DOHH2 (cell line): Measurements from ENCODE around the gene PRKAR1B.

Experiments
- H3F3A ChIP-seq: fragments of 200-600 bp; sonication (generic), shearing (Covaris generic); 2 replicates; pipeline ENCODE4 v1.6.0; 2016; ENCODE audit warnings: antibody characterized with exemption, mild to moderate bottlenecking; ENCODE audit not compliant: control insufficient read depth, insufficient read depth
- H3K27ac ChIP-seq: fragments of 200-600 bp; sonication (generic); 2 replicates; pipeline ENCODE4 v1.5.1; 2014; ENCODE audit warnings: low read depth, mild to moderate bottlenecking, low read length, moderate library complexity
- H3K27me3 ChIP-seq: fragments of 200-600 bp; sonication (generic); 2 replicates; pipeline ENCODE4 v1.6.1; 2014; ENCODE audit warnings: mild to moderate bottlenecking, low read length, mixed read lengths; ENCODE audit not compliant: control insufficient read depth
- H3K36me3 ChIP-seq: fragments of 200-600 bp; sonication (generic); 2 replicates; pipeline ENCODE4 v1.6.1; 2014; ENCODE audit warnings: mild to moderate bottlenecking, low read length, moderate library complexity, mixed read lengths; ENCODE audit not compliant: control insufficient read depth
- H3K4me1 ChIP-seq: fragments of 200-600 bp; sonication (generic); 2 replicates; pipeline ENCODE4 v1.6.1; 2014; ENCODE audit warnings: mild to moderate bottlenecking, low read length, mixed read lengths; ENCODE audit not compliant: control insufficient read depth
- H3K4me2 ChIP-seq: fragments of 200-600 bp; sonication (generic); 2 replicates; pipeline ENCODE4 v1.6.0; 2014; ENCODE audit warnings: mild to moderate bottlenecking, low read length, moderate library complexity
- H3K4me3 ChIP-seq: fragments of 200-600 bp; sonication (generic); 2 replicates; pipeline ENCODE4 v1.5.1; 2014; ENCODE audit warnings: mild to moderate bottlenecking, low read length, mixed read lengths
- H3K79me2 ChIP-seq: fragments of 200-600 bp; sonication (generic); 2 replicates; pipeline ENCODE4 v1.6.1; 2014; ENCODE audit warnings: mild to moderate bottlenecking, low read length, mixed read lengths; ENCODE audit not compliant: control insufficient read depth
- H3K9me2 ChIP-seq: fragments of 200-600 bp; sonication (generic); replicated peaks from 2 replicates; pipeline ENCODE4 v1.6.1; 2014; ENCODE audit warnings: mild to moderate bottlenecking, low read length, mixed read lengths; ENCODE audit not compliant: control insufficient read depth
- H3K9me3 ChIP-seq: fragments of 200-600 bp; sonication (generic); 2 replicates; pipeline ENCODE4 v1.6.1; 2014; ENCODE audit warnings: antibody characterized with exemption, low read length, mixed read lengths; ENCODE audit not compliant: control insufficient read depth, insufficient read depth
- H4K20me1 ChIP-seq: fragments of 200-600 bp; sonication (generic); 2 replicates; pipeline ENCODE4 v1.6.0; 2014; ENCODE audit warnings: low read depth, mild to moderate bottlenecking, antibody characterized with exemption, low read length, moderate library complexity; ENCODE audit not compliant: control insufficient read depth, insufficient read depth
- CTCF ChIP-seq: fragments of 200-600 bp; sonication (generic); IDR thresholded peaks from one replicate; pipeline ENCODE4 v1.5.1; 2014; ENCODE audit warnings: antibody characterized with exemption, mild to moderate bottlenecking, low read depth, low read length; ENCODE audit not compliant: poor library complexity, severe bottlenecking
- EZH2phosphoT487 ChIP-seq: fragments of 200-600 bp; sonication (generic); IDR thresholded peaks from 2 replicates; pipeline ENCODE4 v1.6.1; 2017; ENCODE audit warnings: borderline replicate concordance, mild to moderate bottlenecking, antibody characterized with exemption, low read length, moderate library complexity, mixed read lengths

The PRKAR1B gene

DNA sequence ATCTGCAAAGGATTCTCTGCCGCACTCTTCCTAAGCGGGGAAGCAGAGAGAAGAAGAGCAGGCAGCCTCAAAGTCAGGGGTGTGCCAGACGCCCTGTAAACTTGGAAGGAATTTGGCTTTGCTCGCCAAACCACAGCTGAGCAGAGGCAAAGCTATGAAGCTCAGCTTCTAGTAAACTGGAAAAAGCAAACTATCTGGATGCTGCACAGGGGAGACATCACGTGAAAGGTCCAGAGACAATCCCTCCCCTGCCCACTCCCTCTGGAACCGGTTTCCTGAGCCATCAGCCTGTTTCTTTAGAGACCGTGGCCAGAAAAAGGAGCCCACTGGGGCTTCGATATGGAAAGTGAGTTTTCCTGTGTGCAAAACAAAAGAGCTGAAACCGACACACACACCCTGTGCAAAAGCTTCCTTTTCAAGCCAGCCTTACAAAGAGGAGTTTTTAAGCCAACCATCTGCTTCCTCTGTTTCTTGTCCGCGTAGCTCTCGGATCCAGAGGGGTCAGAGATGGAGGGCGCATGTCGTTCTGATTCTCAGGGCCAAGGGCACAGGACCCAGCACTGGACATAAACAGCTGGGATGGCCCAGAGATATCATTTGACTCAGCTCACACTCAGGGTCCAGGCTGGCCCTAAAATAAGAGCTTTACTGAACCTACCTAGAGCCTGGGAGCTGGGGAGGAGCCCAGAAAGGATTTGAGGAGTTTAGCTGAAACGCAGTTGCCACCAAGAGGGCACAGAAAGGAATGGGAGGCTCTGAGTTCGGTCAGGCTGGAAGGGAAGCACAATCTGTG, 58.7 kb downstream of the PRKAR1B start:
- no peaks in the 10 kb centered on the region for H3K4me1 ChIP-seq
- H3K4me2 ChIP-seq, result no peak overlapping the region
- TF ChIP-seq CTCF (no peak), EZH2phosphoT487 (no peak)
- H3K27ac ChIP-seq, result no peak overlapping the region
- no peaks in the 10 kb centered on the region for H3F3A ChIP-seq
- no peaks in the 10 kb centered on the region for H3K27me3 ChIP-seq
- H3K79me2 ChIP-seq, result no peaks in the 10 kb centered on the region
- H3K9me2 ChIP-seq, result no peaks in the 10 kb centered on the region
- H3K4me3 ChIP-seq, result no peak overlapping the region
- no peaks in the 10 kb centered on the region for H3K9me3 ChIP-seq
- H4K20me1 ChIP-seq, result 0 out of 2 replicates have a peak, but pooled peaks cover 4% of the 10 kb centered on the region
- H3K36me3 ChIP-seq, result peaks cover 33% of the 10 kb centered on the region

DNA sequence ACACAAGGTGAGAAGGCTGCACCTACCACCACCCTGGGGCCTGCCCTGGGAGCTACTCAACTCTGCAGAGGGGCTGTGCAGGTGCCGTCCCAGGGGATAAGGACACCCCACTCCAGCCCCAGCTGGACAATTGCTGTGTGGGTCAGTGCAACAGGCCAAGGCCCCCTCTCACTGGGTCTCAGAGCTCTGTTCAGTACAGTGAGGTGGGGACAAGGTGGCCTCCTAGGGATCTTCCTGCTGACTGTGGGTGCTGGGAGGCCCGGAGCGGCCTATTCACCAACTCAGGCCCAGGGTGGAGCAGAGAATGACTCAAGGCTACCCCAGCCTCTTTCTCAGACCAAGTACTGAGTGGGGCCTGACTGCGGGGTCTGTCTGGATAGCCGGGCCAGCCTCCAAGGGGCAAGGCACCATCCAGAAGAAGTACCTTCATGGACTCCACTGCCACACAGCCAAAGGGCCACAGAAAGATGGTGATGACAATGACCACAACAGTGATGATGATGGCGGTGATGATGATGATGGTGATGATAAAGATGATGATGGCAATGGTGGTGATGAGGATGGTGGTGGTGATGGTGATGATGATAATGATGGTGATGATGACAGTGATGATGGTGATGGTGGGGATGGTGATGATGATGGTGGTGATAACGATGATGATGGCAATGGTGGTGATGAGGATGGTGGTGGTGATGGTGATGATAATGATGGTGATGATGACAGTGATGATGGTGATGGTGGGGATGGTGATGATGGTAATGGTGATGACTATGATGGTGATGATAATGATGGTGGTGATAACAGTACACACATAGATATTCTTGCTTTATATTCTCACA, 60.4 kb downstream of the PRKAR1B start:
- Histone ChIP-seq H4K20me1 (0 out of 2 replicates have a peak, but pooled peaks cover 4% of the 10 kb centered on the region), H3K27me3 (no peaks in the 10 kb centered on the region), H3K4me2 (no peak overlapping the region), H3K9me3 (no peaks in the 10 kb centered on the region), H3K4me1 (no peaks in the 10 kb centered on the region), H3K79me2 (no peaks in the 10 kb centered on the region), H3K9me2 (no peaks in the 10 kb centered on the region), H3K4me3 (no peak overlapping the region), H3K27ac (no peak overlapping the region), H3K36me3 (peaks cover 31% of the 10 kb centered on the region), H3F3A (no peaks in the 10 kb centered on the region)
- no peak for TF ChIP-seq EZH2phosphoT487
- TF ChIP-seq CTCF, result no peak

GRCh38 chr7:665736-666453, 61.2 kb downstream of the PRKAR1B start:
- no peak for TF ChIP-seq CTCF
- no peak for TF ChIP-seq EZH2phosphoT487
- Histone ChIP-seq H3K4me2 (no peak overlapping the region), H3K4me3 (no peak overlapping the region), H3K27ac (no peak overlapping the region), H3F3A (no peaks in the 10 kb centered on the region), H3K27me3 (no peaks in the 10 kb centered on the region), H3K4me1 (no peaks in the 10 kb centered on the region), H3K9me3 (no peaks in the 10 kb centered on the region), H3K36me3 (peaks cover 29% of the 10 kb centered on the region), H4K20me1 (0 out of 2 replicates have a peak, but pooled peaks cover 4% of the 10 kb centered on the region), H3K79me2 (no peaks in the 10 kb centered on the region), H3K9me2 (no peaks in the 10 kb centered on the region)
